AG04450 (cell line): ENCODE measurements around the gene SLC12A9. TPM values are rescaled to one million over a fixed set of nuclear protein-coding genes. Genes with fewer than 3 reads are reported as not detected.
"Not testable (repeated sequence)": the region's sequence is repeated elsewhere in the genome, so short reads cannot be mapped to it uniquely, and the experiment has no call there.

Source experiments
- CTCF ChIA-PET: fragments of 300-600, 350-600 bp; formaldehyde crosslinking; extraction: SDS; loops from one replicate; lab custom pipeline; 2022; ENCODE audit warnings: antibody characterized with exemption, inconsistent platforms; lab: Charles Lee
- POLR2A ChIA-PET: fragments of 350-600 bp; formaldehyde crosslinking; extraction: SDS; loops from one replicate; lab custom pipeline; 2021; ENCODE audit warnings: antibody characterized with exemption, inconsistent platforms; lab: Yijun Ruan, JAX
- DNase-seq: peaks from one replicate; pipeline ENCODE4 v3.0.0-alpha.2; 2011; ENCODE audit warnings: low read depth, low spot score
- H3K27ac ChIP-seq: one replicate; pipeline ENCODE4 v1.5.1; 2012; ENCODE audit warnings: low read depth, low read length, control low read depth
- H3K27me3 ChIP-seq: one replicate; pipeline ENCODE4 v1.6.0; 2012; ENCODE audit warnings: low read length; ENCODE audit not compliant: control insufficient read depth, insufficient read depth
- H3K4me3 ChIP-seq: 2 replicates; pipeline ENCODE4 v1.5.1; 2011; ENCODE audit warnings: mild to moderate bottlenecking, low read depth, low read length, control low read depth
- H3K9me3 ChIP-seq: 2 replicates; pipeline ENCODE4 v1.5.1; 2012; ENCODE audit warnings: low read length; ENCODE audit not compliant: control insufficient read depth, insufficient read depth
- polyA plus RNA-seq: library from polyadenylated mRNA; depleted of rRNA; stranded (reverse); fragments of >200 nt; gene quantifications from 2 replicates; pipeline ENCODE4 v1.2.3, GENCODE V29; 2011
- TF ChIP-seq, protein P1 (sequence below): IDR thresholded peaks from 2 replicates; pipeline ENCODE4 v1.5.1; 2011; ENCODE audit warnings: low read depth, low read length, control low read depth, inconsistent platforms

The SLC12A9 gene
- polyA plus RNA-seq, 1 experiment, result 10.8 TPM

DNA sequence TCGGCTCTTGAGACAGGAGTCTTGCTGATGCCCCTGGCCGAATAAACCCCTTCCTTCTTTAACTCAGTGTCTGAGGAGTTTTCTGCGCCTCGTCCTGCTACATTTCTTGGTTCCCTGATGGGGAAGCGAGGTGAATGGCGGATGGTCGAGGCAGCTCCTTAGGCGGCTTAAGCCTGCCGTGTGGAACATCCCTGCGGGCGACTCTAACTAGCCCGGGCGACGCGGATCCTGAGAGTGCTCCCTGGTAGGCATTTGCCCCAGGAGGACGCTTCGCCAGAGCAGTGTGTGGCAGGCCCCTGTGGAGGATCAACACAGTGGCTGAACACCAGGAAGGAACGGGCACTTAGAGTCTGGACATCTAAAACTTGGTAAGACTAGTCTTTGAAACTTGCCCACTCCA is 13.2 kb upstream of the SLC12A9 start:
- no peak overlapping the region for H3K27ac ChIP-seq
- no peak for DNase-seq
- ChIA-PET CTCF (interaction anchor here (0.6 kb wide), 1 partner anchor 362 kb away, joined by 4 read pairs; no protein-coding TSS in a partner anchor), POLR2A (no interaction called here)
- TF ChIP-seq, protein P1, sequence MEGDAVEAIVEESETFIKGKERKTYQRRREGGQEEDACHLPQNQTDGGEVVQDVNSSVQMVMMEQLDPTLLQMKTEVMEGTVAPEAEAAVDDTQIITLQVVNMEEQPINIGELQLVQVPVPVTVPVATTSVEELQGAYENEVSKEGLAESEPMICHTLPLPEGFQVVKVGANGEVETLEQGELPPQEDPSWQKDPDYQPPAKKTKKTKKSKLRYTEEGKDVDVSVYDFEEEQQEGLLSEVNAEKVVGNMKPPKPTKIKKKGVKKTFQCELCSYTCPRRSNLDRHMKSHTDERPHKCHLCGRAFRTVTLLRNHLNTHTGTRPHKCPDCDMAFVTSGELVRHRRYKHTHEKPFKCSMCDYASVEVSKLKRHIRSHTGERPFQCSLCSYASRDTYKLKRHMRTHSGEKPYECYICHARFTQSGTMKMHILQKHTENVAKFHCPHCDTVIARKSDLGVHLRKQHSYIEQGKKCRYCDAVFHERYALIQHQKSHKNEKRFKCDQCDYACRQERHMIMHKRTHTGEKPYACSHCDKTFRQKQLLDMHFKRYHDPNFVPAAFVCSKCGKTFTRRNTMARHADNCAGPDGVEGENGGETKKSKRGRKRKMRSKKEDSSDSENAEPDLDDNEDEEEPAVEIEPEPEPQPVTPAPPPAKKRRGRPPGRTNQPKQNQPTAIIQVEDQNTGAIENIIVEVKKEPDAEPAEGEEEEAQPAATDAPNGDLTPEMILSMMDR, result no peak
- H3K27me3 ChIP-seq, result no peaks in the 10 kb centered on the region
- no peak overlapping the region for H3K4me3 ChIP-seq
- H3K9me3 ChIP-seq, result no peaks in the 10 kb centered on the region; the same call in 1 of the 2 replicates

DNA sequence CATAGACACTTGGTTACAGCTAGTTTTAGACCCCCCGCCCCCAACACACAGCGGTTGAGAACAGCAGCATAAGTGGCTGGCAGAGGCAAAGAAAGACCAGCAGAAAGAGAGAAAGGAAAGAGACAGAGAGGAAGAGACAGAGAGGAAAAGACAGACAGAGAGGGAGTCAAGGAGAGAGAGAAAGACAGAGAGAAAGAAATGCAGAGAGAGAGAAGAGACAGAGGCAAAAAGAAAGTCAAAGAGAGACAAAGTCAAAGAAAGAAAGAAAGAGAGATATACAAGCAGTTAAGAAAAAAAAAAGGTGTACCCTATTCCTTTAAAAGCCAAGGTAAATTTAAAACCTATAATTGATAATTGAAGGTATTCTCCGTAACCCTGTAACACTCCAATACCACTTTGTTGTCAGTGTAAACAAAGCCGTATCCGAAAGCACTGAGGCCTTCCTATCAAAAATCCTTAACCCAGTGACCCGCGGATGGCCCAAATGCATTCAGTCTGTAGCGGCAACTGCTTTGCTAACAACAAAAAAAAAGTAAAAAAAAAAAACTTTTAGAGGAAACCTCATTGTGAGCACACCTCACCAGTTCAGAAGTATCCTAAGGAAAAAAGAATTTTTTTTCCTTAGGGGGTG is 11.9 kb upstream of the SLC12A9 start:
- ChIA-PET POLR2A (interaction anchor here (0.6 kb wide), 1 partner anchor 49 kb away, joined by 3 read pairs; no protein-coding TSS in a partner anchor), CTCF (interaction anchor here (2.4 kb wide), 1 partner anchor 135 kb away, joined by 14 read pairs; the partner anchor contains the start of gene POP7)
- no peak overlapping the region for H3K27ac ChIP-seq
- H3K4me3 ChIP-seq, result no peak overlapping the region
- no peak for DNase-seq
- H3K9me3 ChIP-seq, result no peaks in the 10 kb centered on the region; the same call in 1 of the 2 replicates
- no peaks in the 10 kb centered on the region for H3K27me3 ChIP-seq
- TF ChIP-seq, protein P1, result no peak

DNA sequence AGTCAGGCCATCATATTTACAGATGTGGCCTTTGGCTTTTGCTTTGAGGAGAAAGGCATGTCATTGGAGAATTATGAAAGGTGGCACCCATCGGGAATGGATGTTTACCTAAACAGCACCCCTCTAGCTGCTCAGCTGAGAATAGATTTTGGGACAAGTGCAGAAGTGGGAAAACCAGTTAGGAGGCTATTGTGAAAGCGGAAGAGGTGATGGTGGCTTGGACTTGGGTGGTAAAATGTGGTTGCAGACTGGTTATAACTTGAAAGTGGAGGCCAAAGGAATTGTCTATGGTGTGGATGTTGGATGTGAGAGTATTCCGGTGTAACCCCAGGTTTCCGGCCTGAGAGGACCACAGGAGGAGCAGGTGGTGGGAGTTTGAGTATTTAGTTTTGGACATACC is 5.2 kb upstream of the SLC12A9 start:
- TF ChIP-seq, protein P1, result no peak
- DNase-seq, result no peak
- no peaks in the 10 kb centered on the region for H3K9me3 ChIP-seq
- ChIA-PET CTCF (interaction anchor here (0.6 kb wide), 1 partner anchor 283 kb away, joined by 3 read pairs; no protein-coding TSS in a partner anchor), POLR2A (interaction anchor here (0.6 kb wide), 1 partner anchor 15 kb away, joined by 3 read pairs; no protein-coding TSS in a partner anchor)
- H3K27me3 ChIP-seq, result no peaks in the 10 kb centered on the region
- no peak overlapping the region for H3K27ac ChIP-seq
- no peak overlapping the region for H3K4me3 ChIP-seq

DNA sequence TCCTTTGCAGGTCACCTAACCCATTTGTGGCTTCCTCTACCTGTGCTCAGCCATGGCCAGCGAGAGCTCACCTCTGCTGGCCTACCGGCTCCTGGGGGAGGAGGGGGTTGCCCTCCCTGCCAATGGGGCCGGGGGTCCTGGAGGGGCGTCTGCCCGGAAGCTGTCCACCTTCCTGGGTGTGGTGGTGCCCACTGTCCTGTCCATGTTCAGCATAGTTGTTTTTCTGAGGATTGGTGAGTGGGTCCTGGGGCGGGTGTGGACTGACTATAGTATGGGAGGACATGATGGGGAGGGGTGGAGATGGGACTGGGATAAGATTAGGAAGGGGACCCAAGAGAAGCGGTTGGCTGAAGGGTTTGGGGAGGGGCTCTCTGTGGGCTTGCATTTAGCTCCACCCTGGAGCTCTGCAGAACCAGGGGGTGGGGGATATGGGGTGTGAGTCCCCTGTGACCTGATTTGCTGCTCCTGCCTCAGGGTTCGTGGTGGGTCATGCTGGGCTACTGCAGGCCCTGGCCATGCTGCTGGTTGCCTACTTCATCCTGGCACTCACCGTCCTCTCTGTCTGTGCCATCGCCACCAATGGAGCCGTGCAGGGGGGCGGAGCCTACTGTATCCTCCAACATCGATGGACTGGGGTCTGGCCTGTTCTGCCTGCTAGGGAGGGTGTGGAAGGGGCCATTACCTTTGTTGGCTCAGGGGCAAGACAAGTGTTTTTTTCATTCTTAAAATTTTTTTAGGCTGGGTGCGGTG is 1.8 kb downstream of the SLC12A9 start:
- Histone ChIP-seq H3K27ac (no peak overlapping the region), H3K9me3 (no peaks in the 10 kb centered on the region), H3K27me3 (no peaks in the 10 kb centered on the region), H3K4me3 (no peak overlapping the region)
- no peak for DNase-seq
- TF ChIP-seq, protein P1, result no peak
- ChIA-PET CTCF (interaction anchor here (5.3 kb wide), 1 partner anchor 150 kb away, joined by 165 read pairs; the partner anchor contains the start of gene POP7), POLR2A (interaction anchor here (0.6 to 3.3 kb wide), 4 partner anchors 27 to 507 kb away, joined by 5 to 12 read pairs (median 8); partner anchors contain the start of gene EPHB4)

- H3K9me3 ChIP-seq, DNase-seq, H3K27me3 ChIP-seq, H3K4me3 ChIP-seq, H3K27ac ChIP-seq: not testable (repeated sequence)
- CTCF ChIA-PET, result interaction anchor here (5.3 kb wide), 1 partner anchor 151 kb away, joined by 165 read pairs; the partner anchor contains the start of gene POP7
- POLR2A ChIA-PET, result interaction anchor here (0.6 to 1.1 kb wide), 2 partner anchors 20 to 252 kb away, joined by 3 to 9 read pairs; partner anchors contain the start of gene SRRT
Measured at GRCh38 chr7:100854899-100855298, 2.4 kb downstream of the SLC12A9 start.
